Epidermal melanocyte (primary cell): ENCODE results near the gene TMPRSS6.

ENCODE experiments used
- DNase-seq: peaks from one replicate; pipeline ENCODE4 v3.0.0; 2011; ENCODE audit warnings: low spot score; ENCODE audit not compliant: insufficient read length

Gene TMPRSS6

GRCh38 chr22:37140686-37141323, 31.3 kb upstream of the TMPRSS6 start:
- no peak for DNase-seq

- DNase-seq = no peak
These were observed 30.2 kb upstream of the TMPRSS6 start for GRCh38 chr22:37139762-37140161.

GRCh38 chr22:37138849-37139561, 29.5 kb upstream of the TMPRSS6 start:
- no peak for DNase-seq

- no peak for DNase-seq
These were observed 28.6 kb upstream of the TMPRSS6 start for GRCh38 chr22:37137903-37138665.

- no peak for DNase-seq
These were observed 27.6 kb upstream of the TMPRSS6 start for GRCh38 chr22:37137131-37137530.

- DNase-seq = no peak
These were observed 25.5 kb upstream of the TMPRSS6 start for GRCh38 chr22:37135023-37135422.

GRCh38 chr22:37133304-37134018, 23.9 kb upstream of the TMPRSS6 start:
- no peak for DNase-seq

GRCh38 chr22:37132773-37133172, 23.3 kb upstream of the TMPRSS6 start:
- no peak for DNase-seq

- DNase-seq = no peak
These were observed 20.4 kb upstream of the TMPRSS6 start for GRCh38 chr22:37129866-37130441.

- no peak for DNase-seq
These were observed 19.2 kb upstream of the TMPRSS6 start for GRCh38 chr22:37128555-37129281.

- no peak for DNase-seq
These were observed 17.9 kb upstream of the TMPRSS6 start for GRCh38 chr22:37127350-37127878.

- no peak for DNase-seq
These were observed 17.4 kb upstream of the TMPRSS6 start for GRCh38 chr22:37126882-37127281.

- no peak for DNase-seq
These were observed 16.9 kb upstream of the TMPRSS6 start for GRCh38 chr22:37126383-37126782.

GRCh38 chr22:37123649-37124048, 14.1 kb upstream of the TMPRSS6 start:
- DNase-seq = no peak

GRCh38 chr22:37122598-37123180, 13.2 kb upstream of the TMPRSS6 start:
- DNase-seq = no peak

GRCh38 chr22:37121887-37122591, 12.5 kb upstream of the TMPRSS6 start:
- DNase-seq = no peak

GRCh38 chr22:37120569-37121340, 11.2 kb upstream of the TMPRSS6 start:
- DNase-seq = no peak

GRCh38 chr22:37119872-37120271, 10.4 kb upstream of the TMPRSS6 start:
- DNase-seq = no peak

- no peak for DNase-seq
These were observed 8.6 kb upstream of the TMPRSS6 start for GRCh38 chr22:37118083-37118482.
